GM12874 (cell line): Measurements from ENCODE around the gene CAPZB.

Experiments used
- CTCF ChIP-seq: IDR thresholded peaks from 2 replicates; pipeline ENCODE4 v1.5.1; 2011; ENCODE audit warnings: low read depth, mild to moderate bottlenecking, control low read depth, low read length, moderate library complexity; ENCODE audit not compliant: insufficient read depth

The CAPZB gene

GRCh38 chr1:19317126-19317910 is 168.0 kb downstream of the CAPZB start:
- TF ChIP-seq CTCF: no peak

GRCh38 chr1:19315378-19316198 is 169.8 kb downstream of the CAPZB start:
- no peak for TF ChIP-seq CTCF

GRCh38 chr1:19313961-19314882 is 171.1 kb downstream of the CAPZB start:
- no peak for TF ChIP-seq CTCF

GRCh38 chr1:19313636-19313959 is 171.7 kb downstream of the CAPZB start:
- no peak for TF ChIP-seq CTCF

- no peak for TF ChIP-seq CTCF
These were observed 172.3 kb downstream of the CAPZB start for GRCh38 chr1:19312782-19313635.

- TF ChIP-seq CTCF: no peak
These were observed 173.2 kb downstream of the CAPZB start, which contains the start of the genes AKR7A2 and SLC66A1 for GRCh38 chr1:19311931-19312781. TSS of gene AKR7A2 (minus strand) at chr1:19312144. CDS start at chr1:19312124, 20 bp downstream. TSS of gene SLC66A1 (plus strand) at chr1:19312326. CDS start at chr1:19317678, 5,352 bp downstream.
